Endodermal cell (in vitro differentiated cells): ENCODE measurements around the gene MTFR1L. TPM values are rescaled to one million over a fixed set of nuclear protein-coding genes. Genes with fewer than 3 reads are reported as not detected.

Source experiments
- DNase-seq: peaks from one replicate; pipeline ENCODE4 v3.0.0-alpha.2; 2017
- H3K27ac ChIP-seq: 2 replicates; pipeline ENCODE4 v1.5.1; 2013; ENCODE audit warnings: mild to moderate bottlenecking, low read depth, low read length, moderate library complexity
- H3K27me3 ChIP-seq: 2 replicates; pipeline ENCODE4 v1.6.1; 2013; ENCODE audit warnings: mild to moderate bottlenecking, low read length, moderate library complexity; ENCODE audit not compliant: insufficient read depth, control insufficient read depth, poor library complexity, severe bottlenecking
- H3K36me3 ChIP-seq: 2 replicates; pipeline ENCODE4 v1.7.0; 2013; ENCODE audit warnings: mild to moderate bottlenecking, low read length, moderate library complexity; ENCODE audit not compliant: control insufficient read depth, insufficient read depth
- H3K4me1 ChIP-seq: one replicate; pipeline ENCODE4 v1.7.0; 2013; ENCODE audit warnings: low read length; ENCODE audit not compliant: control insufficient read depth, insufficient read depth
- H3K4me3 ChIP-seq: 2 replicates; pipeline ENCODE4 v1.5.1; 2013; ENCODE audit warnings: mild to moderate bottlenecking, low read length, moderate library complexity
- H3K9ac ChIP-seq: 2 replicates; pipeline ENCODE4 v1.6.1; 2013; ENCODE audit warnings: mild to moderate bottlenecking, low read length, moderate library complexity; ENCODE audit not compliant: poor library complexity, severe bottlenecking; ENCODE audit errors: extremely low read depth
- H3K9me3 ChIP-seq: 2 replicates; pipeline ENCODE4 v1.6.1; 2013; ENCODE audit warnings: mild to moderate bottlenecking, low read length, moderate library complexity; ENCODE audit not compliant: control insufficient read depth
- H3K27ac Mint-ChIP-seq: 2 replicates; pipeline ENCODE4 v1.8.0; 2020; ENCODE audit warnings: mixed read lengths
- H3K27me3 Mint-ChIP-seq: 2 replicates; pipeline ENCODE4 v1.8.0; 2021; ENCODE audit warnings: mild to moderate bottlenecking, mixed read lengths; ENCODE audit not compliant: insufficient read depth
- H3K36me3 Mint-ChIP-seq: 2 replicates; pipeline ENCODE4 v1.8.0; 2020; ENCODE audit warnings: low read depth, mixed read lengths
- H3K4me1 Mint-ChIP-seq: 2 replicates; pipeline ENCODE4 v1.8.0; 2020; ENCODE audit warnings: mixed read lengths
- H3K4me3 Mint-ChIP-seq: 2 replicates; pipeline ENCODE4 v1.8.0; 2020; ENCODE audit warnings: mild to moderate bottlenecking, moderate library complexity, mixed read lengths
- H3K9me3 Mint-ChIP-seq: 2 replicates; pipeline ENCODE4 v1.8.0; 2020; ENCODE audit warnings: mild to moderate bottlenecking, mixed read lengths
- WGBS, 2 experiments: methylation state at CpG; one replicate each; pipeline versions ENCODE4 v1.1.5 to v1.1.7; 2013; ENCODE audit warnings: missing lambda C conversion rate in 2 of 2, mixed read lengths in 1 of 2; ENCODE audit not compliant: insufficient coverage in 1 of 2, insufficient read length in 1 of 2; 5-methylcytosine and 5-hydroxymethylcytosine counted together
- total RNA-seq, 2 donors: library from RNA; stranded (reverse); fragmentation: NEBNext Ultra II Directional in 1 of 2; extraction: Animal tissue kit (Norgen Biotek cat#: 25700) in 1 of 2; gene quantifications; 2 replicates in 1 of 2; 3 replicates in 1 of 2; pipeline ENCODE4 v1.2.1, GENCODE V29; 2021
- TF ChIP-seq, protein P1 (sequence below): fragments of 200-600 bp; sonication (generic); conservative IDR thresholded peaks from 2 replicates; pipeline ENCODE4 v1.5.0; 2021; ENCODE audit warnings: antibody characterized with exemption, mild to moderate bottlenecking

Gene MTFR1L
- total RNA-seq, 2 donors from 2014 or later, result 31.6 to 36.2 TPM

DNA sequence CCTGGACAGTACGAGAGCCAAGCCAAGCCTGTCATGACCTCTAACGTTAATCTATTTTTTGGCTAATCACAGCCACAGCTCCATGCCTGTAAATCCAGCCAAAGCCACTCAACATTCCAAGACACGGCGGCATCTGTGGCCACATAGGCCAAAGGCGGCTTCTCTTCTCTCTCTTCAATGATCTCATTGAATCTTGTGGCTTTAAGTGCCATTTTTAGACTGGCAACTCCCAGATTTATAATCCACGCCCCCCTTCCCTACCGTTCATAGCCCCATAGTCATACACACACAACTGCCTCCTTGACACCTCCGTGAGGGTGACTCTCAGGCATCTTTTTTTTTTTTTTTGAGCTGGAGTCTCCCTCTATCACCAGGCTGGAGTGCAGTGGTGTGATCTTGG is 25.4 kb upstream of the MTFR1L start:
- no peaks in the 10 kb centered on the region for H3K9me3 ChIP-seq
- no peak overlapping the region for H3K4me3 ChIP-seq
- DNase-seq, result no peak
- no peaks in the 10 kb centered on the region for H3K9me3 Mint-ChIP-seq
- H3K36me3 ChIP-seq, result no peaks in the 10 kb centered on the region
- H3K9ac ChIP-seq, result no peak overlapping the region
- H3K27me3 ChIP-seq, result no peaks in the 10 kb centered on the region
- peaks cover 6% of the 10 kb centered on the region for H3K4me1 ChIP-seq
- no peak overlapping the region for H3K27ac Mint-ChIP-seq
- H3K4me3 Mint-ChIP-seq, result no peak overlapping the region
- H3K36me3 Mint-ChIP-seq, result no peaks in the 10 kb centered on the region
- no peak overlapping the region for H3K27ac ChIP-seq
- H3K27me3 Mint-ChIP-seq, result no peaks in the 10 kb centered on the region
- 93% methylated on average over 6 to 8 of the region's 8 CpGs for WGBS, 2 experiments
- TF ChIP-seq, protein P1, sequence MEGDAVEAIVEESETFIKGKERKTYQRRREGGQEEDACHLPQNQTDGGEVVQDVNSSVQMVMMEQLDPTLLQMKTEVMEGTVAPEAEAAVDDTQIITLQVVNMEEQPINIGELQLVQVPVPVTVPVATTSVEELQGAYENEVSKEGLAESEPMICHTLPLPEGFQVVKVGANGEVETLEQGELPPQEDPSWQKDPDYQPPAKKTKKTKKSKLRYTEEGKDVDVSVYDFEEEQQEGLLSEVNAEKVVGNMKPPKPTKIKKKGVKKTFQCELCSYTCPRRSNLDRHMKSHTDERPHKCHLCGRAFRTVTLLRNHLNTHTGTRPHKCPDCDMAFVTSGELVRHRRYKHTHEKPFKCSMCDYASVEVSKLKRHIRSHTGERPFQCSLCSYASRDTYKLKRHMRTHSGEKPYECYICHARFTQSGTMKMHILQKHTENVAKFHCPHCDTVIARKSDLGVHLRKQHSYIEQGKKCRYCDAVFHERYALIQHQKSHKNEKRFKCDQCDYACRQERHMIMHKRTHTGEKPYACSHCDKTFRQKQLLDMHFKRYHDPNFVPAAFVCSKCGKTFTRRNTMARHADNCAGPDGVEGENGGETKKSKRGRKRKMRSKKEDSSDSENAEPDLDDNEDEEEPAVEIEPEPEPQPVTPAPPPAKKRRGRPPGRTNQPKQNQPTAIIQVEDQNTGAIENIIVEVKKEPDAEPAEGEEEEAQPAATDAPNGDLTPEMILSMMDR, result no peak
- peaks cover 11% of the 10 kb centered on the region for H3K4me1 Mint-ChIP-seq

DNA sequence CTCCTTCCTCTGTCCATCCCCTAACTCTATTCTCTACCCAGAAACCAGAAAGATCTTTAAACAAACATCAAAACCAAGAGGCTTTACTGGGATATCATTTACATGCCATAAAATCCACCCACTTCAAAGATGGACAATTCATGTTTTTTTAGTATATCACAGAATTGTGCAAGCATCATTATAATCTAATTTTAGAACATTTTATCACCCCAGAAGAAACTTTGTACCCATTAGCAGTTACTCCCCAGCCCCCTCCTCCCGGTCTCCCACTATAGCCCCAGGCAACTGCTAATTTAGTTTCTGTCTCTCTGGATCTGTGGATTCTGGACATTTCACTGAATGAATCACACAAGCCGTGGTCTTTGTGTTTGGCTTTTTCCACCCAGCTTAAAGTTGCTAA is 24.5 kb upstream of the MTFR1L start:
- no peak for DNase-seq
- H3K4me3 Mint-ChIP-seq, result no peak overlapping the region
- H3K9me3 Mint-ChIP-seq, result no peaks in the 10 kb centered on the region
- no peaks in the 10 kb centered on the region for H3K27me3 Mint-ChIP-seq
- H3K27me3 ChIP-seq, result no peaks in the 10 kb centered on the region
- H3K4me1 Mint-ChIP-seq, result peaks cover 15% of the 10 kb centered on the region
- no peak overlapping the region for H3K4me3 ChIP-seq
- TF ChIP-seq, protein P1, result no peak
- H3K27ac Mint-ChIP-seq, result no peak overlapping the region
- no peak overlapping the region for H3K9ac ChIP-seq
- H3K36me3 ChIP-seq, result no peaks in the 10 kb centered on the region
- no peak overlapping the region for H3K27ac ChIP-seq
- H3K4me1 ChIP-seq, result peaks cover 6% of the 10 kb centered on the region
- WGBS, 2 experiments, result 91 to 92% methylated on average over 2 of the region's 2 CpGs
- H3K9me3 ChIP-seq, result no peaks in the 10 kb centered on the region
- H3K36me3 Mint-ChIP-seq, result no peaks in the 10 kb centered on the region

DNA sequence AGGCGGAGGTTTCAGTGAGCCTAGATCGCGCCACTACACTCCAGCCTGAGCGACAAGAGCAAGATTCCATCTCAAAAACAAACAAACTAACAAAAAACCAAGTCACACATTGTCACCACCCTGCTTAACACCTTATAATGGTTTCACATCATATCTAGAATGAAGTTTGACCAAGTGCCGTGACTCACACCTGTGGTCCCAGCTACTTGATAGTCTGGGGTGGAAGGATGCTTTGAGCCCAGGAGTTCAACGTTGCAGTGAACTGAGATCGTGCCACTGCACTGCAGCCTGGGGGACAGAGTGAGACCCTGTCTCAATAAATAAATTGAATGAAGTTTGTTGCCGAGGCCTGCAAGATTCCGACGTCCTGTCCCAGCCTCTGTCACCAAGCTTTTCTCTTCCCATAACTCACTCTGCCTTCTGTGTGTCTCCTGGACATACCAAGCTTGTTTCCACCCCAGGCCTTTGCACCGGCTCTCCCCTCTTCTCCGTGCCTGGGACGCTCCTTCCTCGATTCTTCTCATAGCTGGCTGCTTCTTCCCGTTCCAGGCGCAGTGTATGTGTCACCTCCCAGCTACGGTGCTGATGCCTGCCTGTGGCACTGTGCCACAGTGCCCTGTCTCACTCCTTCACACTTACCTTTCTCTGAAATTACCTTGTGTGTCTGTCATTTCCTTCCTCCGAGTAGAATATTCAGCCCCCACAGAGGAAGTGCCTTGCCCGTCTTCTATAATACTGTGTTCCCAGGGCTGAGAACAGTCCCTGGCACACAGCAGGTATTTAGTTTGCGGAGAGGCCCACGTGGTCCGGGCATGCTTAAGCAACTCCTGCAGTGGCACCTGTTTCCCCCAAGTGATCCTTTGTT is 23.6 kb upstream of the MTFR1L start:
- no peak overlapping the region for H3K27ac ChIP-seq
- peak overlapping the region; percentile 14 for H3K27ac Mint-ChIP-seq
- DNase-seq, result no peak
- H3K4me1 ChIP-seq, result peaks cover 6% of the 10 kb centered on the region
- H3K4me3 ChIP-seq, result no peak overlapping the region
- H3K27me3 ChIP-seq, result no peaks in the 10 kb centered on the region
- H3K9me3 ChIP-seq, result no peaks in the 10 kb centered on the region
- H3K4me1 Mint-ChIP-seq, result peaks cover 20% of the 10 kb centered on the region
- no peaks in the 10 kb centered on the region for H3K36me3 Mint-ChIP-seq
- TF ChIP-seq, protein P1, result no peak
- H3K36me3 ChIP-seq, result no peaks in the 10 kb centered on the region
- H3K27me3 Mint-ChIP-seq, result no peaks in the 10 kb centered on the region
- no peaks in the 10 kb centered on the region for H3K9me3 Mint-ChIP-seq
- 86 to 89% methylated on average over 20 to 22 of the region's 22 CpGs for WGBS, 2 experiments
- H3K9ac ChIP-seq, result no peak overlapping the region
- H3K4me3 Mint-ChIP-seq, result no peak overlapping the region
